Measurements from ENCODE around the gene LIMA1. TPM values are rescaled to one million over a fixed set of nuclear protein-coding genes. Genes with fewer than 3 reads are reported as not detected.

The LIMA1 gene
- total RNA-seq, 1 donor from 2014 or later, result 17.1 TPM

DNA sequence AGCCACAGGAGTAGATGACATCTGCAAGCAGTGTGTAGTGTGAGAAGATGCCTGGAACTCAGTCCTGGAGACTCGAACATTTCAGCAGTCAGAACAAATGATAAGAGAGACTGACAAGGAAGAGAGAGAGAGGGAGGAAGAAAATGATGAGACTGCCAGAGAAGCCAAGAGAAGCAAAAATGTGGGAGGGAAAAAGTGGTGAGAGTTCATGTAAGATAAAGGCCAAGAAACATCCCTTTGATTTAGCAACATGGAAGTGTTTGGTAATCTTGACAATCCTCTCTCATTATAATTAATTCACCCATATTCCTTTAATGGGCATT is 42.6 kb downstream of the LIMA1 start:
- Histone ChIP-seq H3K27me3 (ENCODE audit: low read depth) (no peaks in the 10 kb centered on the region), H3K27ac (replicated peaks) (peak overlapping the region; percentile 80), H3K4me3 (no peak overlapping the region), H3K36me3 (peaks cover 5% of the 10 kb centered on the region), H3K4me1 (peaks cover 31% of the 10 kb centered on the region), H3K9me3 (replicated peaks) (no peaks in the 10 kb centered on the region)
- intact Hi-C loops (cut with micrococcal nuclease), result no loop called here
- TF ChIP-seq, protein P1, sequence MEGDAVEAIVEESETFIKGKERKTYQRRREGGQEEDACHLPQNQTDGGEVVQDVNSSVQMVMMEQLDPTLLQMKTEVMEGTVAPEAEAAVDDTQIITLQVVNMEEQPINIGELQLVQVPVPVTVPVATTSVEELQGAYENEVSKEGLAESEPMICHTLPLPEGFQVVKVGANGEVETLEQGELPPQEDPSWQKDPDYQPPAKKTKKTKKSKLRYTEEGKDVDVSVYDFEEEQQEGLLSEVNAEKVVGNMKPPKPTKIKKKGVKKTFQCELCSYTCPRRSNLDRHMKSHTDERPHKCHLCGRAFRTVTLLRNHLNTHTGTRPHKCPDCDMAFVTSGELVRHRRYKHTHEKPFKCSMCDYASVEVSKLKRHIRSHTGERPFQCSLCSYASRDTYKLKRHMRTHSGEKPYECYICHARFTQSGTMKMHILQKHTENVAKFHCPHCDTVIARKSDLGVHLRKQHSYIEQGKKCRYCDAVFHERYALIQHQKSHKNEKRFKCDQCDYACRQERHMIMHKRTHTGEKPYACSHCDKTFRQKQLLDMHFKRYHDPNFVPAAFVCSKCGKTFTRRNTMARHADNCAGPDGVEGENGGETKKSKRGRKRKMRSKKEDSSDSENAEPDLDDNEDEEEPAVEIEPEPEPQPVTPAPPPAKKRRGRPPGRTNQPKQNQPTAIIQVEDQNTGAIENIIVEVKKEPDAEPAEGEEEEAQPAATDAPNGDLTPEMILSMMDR (IDR thresholded peaks at IDR 0.05; ENCODE audit: borderline replicate concordance), result no peak
- DNase-seq, result no peak

DNA sequence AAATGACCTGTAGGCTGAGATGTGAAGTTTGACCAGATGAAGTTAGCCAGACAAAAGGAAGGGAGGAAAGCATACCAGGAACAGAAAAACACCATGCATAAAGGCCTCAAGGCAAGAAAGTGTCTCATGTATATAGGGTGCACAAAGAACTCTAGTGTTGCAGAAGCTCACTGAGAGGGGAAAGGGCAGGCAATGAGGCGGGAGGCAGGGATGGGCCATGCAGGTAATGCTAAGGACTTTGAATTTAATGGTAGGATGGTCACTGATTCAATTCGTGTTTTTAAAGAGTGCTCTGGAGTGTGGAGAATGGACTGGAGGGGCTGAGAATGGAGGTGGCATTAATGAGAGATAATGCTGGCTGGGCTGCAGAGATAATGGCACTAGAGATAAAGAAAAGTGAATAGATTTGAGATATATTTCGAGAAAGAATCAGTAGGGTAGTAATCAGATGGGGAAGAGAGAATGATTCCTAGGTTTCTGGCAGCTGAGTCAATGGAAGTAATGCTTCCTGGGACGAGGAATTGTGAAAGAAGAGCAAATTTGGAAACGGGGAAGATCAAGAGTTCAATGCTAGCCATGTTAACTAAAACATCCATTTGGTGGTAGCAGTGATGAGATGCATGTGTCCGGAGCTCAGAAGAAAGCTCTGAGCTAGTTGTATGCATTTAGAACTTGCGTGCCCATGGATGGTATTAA is 43.1 kb downstream of the LIMA1 start:
- intact Hi-C loops (cut with micrococcal nuclease), result no loop called here
- peaks cover 31% of the 10 kb centered on the region for H3K4me1 ChIP-seq
- DNase-seq, result no peak
- H3K27me3 ChIP-seq (ENCODE audit: low read depth), result no peaks in the 10 kb centered on the region
- H3K27ac ChIP-seq (replicated peaks), result peak overlapping the region; percentile 80
- peaks cover 5% of the 10 kb centered on the region for H3K36me3 ChIP-seq
- no peak overlapping the region for H3K4me3 ChIP-seq
- H3K9me3 ChIP-seq (replicated peaks), result no peaks in the 10 kb centered on the region
- TF ChIP-seq, protein P1 (IDR thresholded peaks at IDR 0.05; ENCODE audit: borderline replicate concordance), result no peak

GRCh38 chr12:50239355-50239891 is 43.9 kb downstream of the LIMA1 start:
- no peaks in the 10 kb centered on the region for H3K36me3 ChIP-seq
- intact Hi-C loops (cut with micrococcal nuclease), result no loop called here
- H3K27ac ChIP-seq (replicated peaks), result no peak overlapping the region
- no peak overlapping the region for H3K4me3 ChIP-seq
- H3K27me3 ChIP-seq (ENCODE audit: low read depth), result no peaks in the 10 kb centered on the region
- TF ChIP-seq, protein P1 (IDR thresholded peaks at IDR 0.05; ENCODE audit: borderline replicate concordance), result no peak
- no peaks in the 10 kb centered on the region for H3K9me3 ChIP-seq (replicated peaks)
- peaks cover 31% of the 10 kb centered on the region for H3K4me1 ChIP-seq
- DNase-seq, result no peak

DNA sequence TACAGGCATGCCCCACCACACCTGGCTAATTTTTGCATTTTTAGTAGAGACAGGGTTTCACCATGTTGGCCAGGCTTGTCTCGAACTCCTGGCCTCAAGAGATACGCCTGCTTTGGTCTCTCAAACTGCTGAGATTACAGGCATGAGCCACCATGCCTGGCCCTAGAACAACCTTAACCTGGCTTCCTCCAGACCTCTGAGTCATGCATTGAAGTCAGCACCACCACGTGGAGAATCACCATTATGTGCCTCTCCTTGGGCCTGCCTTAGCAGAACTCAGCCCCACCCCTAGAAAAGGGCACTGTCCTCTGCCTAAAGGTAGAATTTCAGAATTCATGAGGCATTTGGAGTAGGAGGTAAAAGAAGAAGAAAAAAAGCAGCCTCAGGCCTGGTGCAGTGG is 49.0 kb downstream of the LIMA1 start:
- no peaks in the 10 kb centered on the region for H3K4me1 ChIP-seq
- DNase-seq, result no peak
- no peaks in the 10 kb centered on the region for H3K36me3 ChIP-seq
- H3K27me3 ChIP-seq (ENCODE audit: low read depth), result no peaks in the 10 kb centered on the region
- no peak overlapping the region for H3K4me3 ChIP-seq
- TF ChIP-seq, protein P1 (IDR thresholded peaks at IDR 0.05; ENCODE audit: borderline replicate concordance), result no peak
- no peaks in the 10 kb centered on the region for H3K9me3 ChIP-seq (replicated peaks)
- intact Hi-C loops (cut with micrococcal nuclease), result no loop called here
- H3K27ac ChIP-seq (replicated peaks), result no peak overlapping the region

DNA sequence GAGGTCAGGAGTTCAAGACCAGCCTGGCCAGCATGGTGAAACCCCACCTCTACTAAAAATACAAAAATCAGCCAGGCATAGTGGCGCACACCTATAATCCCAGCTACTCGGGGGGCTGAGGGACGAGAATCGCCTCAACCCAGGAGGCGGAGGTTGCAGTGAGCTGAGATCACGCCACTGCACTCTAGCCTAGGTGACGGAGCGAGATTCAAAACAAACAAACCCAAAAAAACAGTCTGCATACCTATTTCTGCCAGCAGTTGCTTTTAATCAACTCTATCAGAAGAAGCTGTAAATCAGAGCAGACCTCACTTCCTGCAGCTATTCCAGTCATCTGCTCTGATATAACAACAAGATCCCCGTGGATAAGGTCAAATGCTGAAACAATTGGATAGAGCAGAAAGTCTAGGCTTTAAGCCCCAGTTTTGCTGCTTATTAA is 50.5 kb downstream of the LIMA1 start:
- Histone ChIP-seq H3K27ac (replicated peaks) (no peak overlapping the region), H3K4me3 (no peak overlapping the region), H3K4me1 (no peaks in the 10 kb centered on the region), H3K36me3 (no peaks in the 10 kb centered on the region), H3K27me3 (ENCODE audit: low read depth) (no peaks in the 10 kb centered on the region), H3K9me3 (replicated peaks) (no peaks in the 10 kb centered on the region)
- DNase-seq, result no peak
- TF ChIP-seq, protein P1 (IDR thresholded peaks at IDR 0.05; ENCODE audit: borderline replicate concordance), result no peak
- intact Hi-C loops (cut with micrococcal nuclease), result no loop called here
